OCI-LY1 (cell line): ENCODE measurements around the gene POLQ.

ENCODE experiments used
- CTCF ChIP-seq: fragments of 200-600 bp; sonication (generic), shearing (Covaris generic); IDR thresholded peaks from 2 replicates; pipeline ENCODE4 v1.5.1; 2017; ENCODE audit warnings: mild to moderate bottlenecking, antibody characterized with exemption, low read length, moderate library complexity, mixed read lengths
- EZH2 ChIP-seq: fragments of 200-600 bp; sonication (generic), shearing (Covaris generic); IDR thresholded peaks from 2 replicates; pipeline ENCODE4 v1.8.0; 2017; ENCODE audit warnings: borderline replicate concordance, mixed run types, mild to moderate bottlenecking, antibody characterized with exemption, low read length, moderate library complexity, mixed read lengths

GRCh38 chr3:121517953-121518655 is 27.7 kb downstream of the POLQ start:
- no peak for TF ChIP-seq EZH2
- no peak for TF ChIP-seq CTCF
